HFF-Myc (cell line): ENCODE measurements around the gene RYR2.
"Not testable (repeated sequence)": the region's sequence is repeated elsewhere in the genome, so short reads cannot be mapped to it uniquely, and the experiment has no call there.

Experiments
- DNase-seq: peaks from one replicate; pipeline ENCODE4 v3.0.0-alpha.2; 2011; ENCODE audit warnings: low read depth; ENCODE audit errors: extremely low read depth
- H3K4me3 ChIP-seq: replicated peaks from 2 replicates; pipeline ENCODE4 v1.5.1; 2011; ENCODE audit warnings: low read depth, mild to moderate bottlenecking, control low read depth, low read length
- CTCF ChIP-seq: IDR thresholded peaks from 2 replicates; pipeline ENCODE4 v1.5.1; 2012; ENCODE audit warnings: mild to moderate bottlenecking, low read depth, low read length, control low read depth; ENCODE audit errors: missing control alignments

RYR2 gene

GRCh38 chr1:237146241-237146640 is 104.3 kb downstream of the RYR2 start:
- DNase-seq: no peak
- no peak overlapping the region for H3K4me3 ChIP-seq
- TF ChIP-seq CTCF: no peak

GRCh38 chr1:237149857-237150256 is 107.9 kb downstream of the RYR2 start:
- TF ChIP-seq CTCF: no peak
- H3K4me3 ChIP-seq: no peak overlapping the region
- no peak for DNase-seq

GRCh38 chr1:237151979-237152378 is 110.0 kb downstream of the RYR2 start:
- H3K4me3 ChIP-seq, DNase-seq: not testable (repeated sequence)

GRCh38 chr1:237152506-237153335 is 110.7 kb downstream of the RYR2 start:
- TF ChIP-seq CTCF: no peak
- no peak for DNase-seq
- no peak overlapping the region for H3K4me3 ChIP-seq

- no peak for TF ChIP-seq CTCF
- DNase-seq: no peak
- no peak overlapping the region for H3K4me3 ChIP-seq
Observed at GRCh38 chr1:237154157-237154556, 112.2 kb downstream of the RYR2 start.

GRCh38 chr1:237164406-237165352 is 122.7 kb downstream of the RYR2 start:
- H3K4me3 ChIP-seq: no peak overlapping the region
- no peak for DNase-seq
- no peak for TF ChIP-seq CTCF

GRCh38 chr1:237166086-237166485 is 124.1 kb downstream of the RYR2 start:
- no peak for TF ChIP-seq CTCF
- DNase-seq: no peak
- no peak overlapping the region for H3K4me3 ChIP-seq
